ENCODE measurements around the gene TTBK1. TPM values are rescaled to one million over a fixed set of nuclear protein-coding genes. Genes with fewer than 3 reads are reported as not detected.

Gene TTBK1
- total RNA-seq, 1 donor from 2014 or later = 1.7 TPM

GRCh38 chr6:43220439-43220951, 22.8 kb upstream of the TTBK1 start:
- Mint-ChIP-seq H3K9me3 (no peaks in the 10 kb centered on the region), H3K36me3 (peaks cover 17% of the 10 kb centered on the region), H3K4me1 (peaks cover 2% of the 10 kb centered on the region), H3K27me3 (ENCODE audit: insufficient read depth, low read depth) (peaks cover 7% of the 10 kb centered on the region), H3K4me3 (no peak overlapping the region), H3K27ac (no peak overlapping the region)
- Histone ChIP-seq H3K27ac (no peak overlapping the region), H3K4me2 (no peak overlapping the region), H3K9me3 (ENCODE audit: low read depth) (no peaks in the 10 kb centered on the region), H2AFZ (replicated peaks) (no peak overlapping the region), H3K27me3 (no peaks in the 10 kb centered on the region), H3F3A (ENCODE audit: low read depth) (no peaks in the 10 kb centered on the region), H3K9ac (no peak overlapping the region), H3K4me1 (no peaks in the 10 kb centered on the region), H3K79me2 (ENCODE audit: low read depth) (no peaks in the 10 kb centered on the region), H3K4me3 (no peak overlapping the region), H4K20me1 (ENCODE audit: low read depth) (no peaks in the 10 kb centered on the region), H3K36me3 (no peaks in the 10 kb centered on the region)
- no peak for DNase-seq (ENCODE audit: low spot score)
- TF ChIP-seq EZH2phosphoT487 (IDR thresholded peaks at IDR 0.05) (no peak), EZH2 (IDR thresholded peaks at IDR 0.05) (no peak)
- TF ChIP-seq, protein P1, sequence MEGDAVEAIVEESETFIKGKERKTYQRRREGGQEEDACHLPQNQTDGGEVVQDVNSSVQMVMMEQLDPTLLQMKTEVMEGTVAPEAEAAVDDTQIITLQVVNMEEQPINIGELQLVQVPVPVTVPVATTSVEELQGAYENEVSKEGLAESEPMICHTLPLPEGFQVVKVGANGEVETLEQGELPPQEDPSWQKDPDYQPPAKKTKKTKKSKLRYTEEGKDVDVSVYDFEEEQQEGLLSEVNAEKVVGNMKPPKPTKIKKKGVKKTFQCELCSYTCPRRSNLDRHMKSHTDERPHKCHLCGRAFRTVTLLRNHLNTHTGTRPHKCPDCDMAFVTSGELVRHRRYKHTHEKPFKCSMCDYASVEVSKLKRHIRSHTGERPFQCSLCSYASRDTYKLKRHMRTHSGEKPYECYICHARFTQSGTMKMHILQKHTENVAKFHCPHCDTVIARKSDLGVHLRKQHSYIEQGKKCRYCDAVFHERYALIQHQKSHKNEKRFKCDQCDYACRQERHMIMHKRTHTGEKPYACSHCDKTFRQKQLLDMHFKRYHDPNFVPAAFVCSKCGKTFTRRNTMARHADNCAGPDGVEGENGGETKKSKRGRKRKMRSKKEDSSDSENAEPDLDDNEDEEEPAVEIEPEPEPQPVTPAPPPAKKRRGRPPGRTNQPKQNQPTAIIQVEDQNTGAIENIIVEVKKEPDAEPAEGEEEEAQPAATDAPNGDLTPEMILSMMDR (IDR thresholded peaks at IDR 0.05) = no peak

DNA sequence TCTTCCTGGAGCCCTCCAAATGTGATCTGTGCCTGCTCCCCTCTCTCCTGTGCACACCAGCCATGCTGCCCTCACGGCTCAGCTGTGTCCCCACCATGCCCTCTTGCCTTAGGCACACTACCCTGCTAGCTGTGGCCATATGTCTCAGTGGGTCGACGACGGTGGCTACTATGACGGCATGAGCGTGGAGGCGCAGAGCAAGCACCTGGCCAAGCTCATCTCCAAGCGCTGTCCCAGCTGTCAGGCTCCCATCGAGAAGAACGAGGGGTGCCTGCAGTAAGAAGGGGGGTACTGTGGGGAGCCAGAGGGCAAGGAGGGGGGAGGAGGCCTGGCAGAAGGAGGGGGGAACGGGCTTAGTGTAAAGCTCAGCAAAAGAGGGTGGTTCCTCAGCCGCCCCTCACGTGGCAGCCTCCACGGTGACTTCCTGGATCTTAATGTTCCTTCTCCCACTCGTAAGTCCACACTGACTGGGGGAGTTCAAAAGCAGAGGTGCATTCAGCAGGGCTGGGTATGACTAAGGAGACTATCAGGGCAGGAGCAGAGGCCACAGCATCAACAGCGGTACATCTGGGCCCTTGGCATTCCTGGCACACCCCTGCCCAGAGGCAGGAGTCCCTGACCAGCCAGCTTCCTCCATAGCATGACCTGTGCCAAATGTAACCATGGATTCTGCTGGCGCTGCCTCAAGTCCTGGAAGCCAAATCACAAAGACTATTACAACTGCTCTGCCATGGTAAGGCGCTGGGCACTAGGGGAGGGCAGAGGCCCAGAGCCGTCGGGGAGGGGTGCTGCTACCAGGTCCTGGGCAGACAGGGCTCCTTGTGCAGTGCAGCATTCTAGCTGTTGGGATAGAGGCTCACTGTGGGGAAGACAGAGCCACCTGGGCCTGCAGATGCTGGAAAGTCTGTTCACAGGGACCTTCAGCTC, 22.0 kb upstream of the TTBK1 start:
- Histone ChIP-seq H3K4me3 (no peak overlapping the region), H3K27me3 (no peaks in the 10 kb centered on the region), H3K36me3 (no peaks in the 10 kb centered on the region), H2AFZ (replicated peaks) (no peak overlapping the region), H3K9ac (no peak overlapping the region), H3K27ac (no peak overlapping the region), H3K9me3 (ENCODE audit: low read depth) (no peaks in the 10 kb centered on the region), H3K79me2 (ENCODE audit: low read depth) (no peaks in the 10 kb centered on the region), H3K4me2 (no peak overlapping the region), H4K20me1 (ENCODE audit: low read depth) (no peaks in the 10 kb centered on the region), H3K4me1 (no peaks in the 10 kb centered on the region), H3F3A (ENCODE audit: low read depth) (no peaks in the 10 kb centered on the region)
- no peak for TF ChIP-seq EZH2 (IDR thresholded peaks at IDR 0.05)
- TF ChIP-seq, protein P1 (IDR thresholded peaks at IDR 0.05) = no peak
- TF ChIP-seq EZH2phosphoT487 (IDR thresholded peaks at IDR 0.05) = no peak
- Mint-ChIP-seq H3K4me3 (no peak overlapping the region), H3K9me3 (no peaks in the 10 kb centered on the region), H3K36me3 (peaks cover 19% of the 10 kb centered on the region), H3K27ac (peak overlapping the region; percentile 60), H3K4me1 (peaks cover 2% of the 10 kb centered on the region), H3K27me3 (ENCODE audit: insufficient read depth, low read depth) (peaks cover 7% of the 10 kb centered on the region)
- DNase-seq (ENCODE audit: low spot score) = no peak

GRCh38 chr6:43222418-43223059, 20.7 kb upstream of the TTBK1 start:
- H3K27me3 Mint-ChIP-seq (ENCODE audit: insufficient read depth, low read depth) = peaks cover 7% of the 10 kb centered on the region
- Histone ChIP-seq H4K20me1 (ENCODE audit: low read depth) (no peaks in the 10 kb centered on the region), H3K27me3 (no peaks in the 10 kb centered on the region), H3K4me1 (no peaks in the 10 kb centered on the region), H3F3A (ENCODE audit: low read depth) (no peaks in the 10 kb centered on the region), H3K36me3 (no peaks in the 10 kb centered on the region), H3K4me2 (no peak overlapping the region), H3K4me3 (no peak overlapping the region), H2AFZ (replicated peaks) (no peak overlapping the region), H3K79me2 (ENCODE audit: low read depth) (no peaks in the 10 kb centered on the region), H3K9me3 (ENCODE audit: low read depth) (no peaks in the 10 kb centered on the region), H3K27ac (no peak overlapping the region), H3K9ac (no peak overlapping the region)
- H3K36me3 Mint-ChIP-seq = peaks cover 15% of the 10 kb centered on the region
- no peak for DNase-seq (ENCODE audit: low spot score)
- peaks cover 2% of the 10 kb centered on the region for H3K4me1 Mint-ChIP-seq
- H3K27ac Mint-ChIP-seq = peak overlapping the region; percentile 80
- TF ChIP-seq EZH2phosphoT487 (IDR thresholded peaks at IDR 0.05) (no peak), EZH2 (IDR thresholded peaks at IDR 0.05) (no peak)
- TF ChIP-seq, protein P1 (IDR thresholded peaks at IDR 0.05) = no peak
- H3K9me3 Mint-ChIP-seq = no peaks in the 10 kb centered on the region
- H3K4me3 Mint-ChIP-seq = no peak overlapping the region

All from neural progenitor cell (in vitro differentiated cells).